Neural cell (in vitro differentiated cells): Measurements from ENCODE around the gene AFAP1. TPM values are rescaled to one million over a fixed set of nuclear protein-coding genes. Genes with fewer than 3 reads are reported as not detected.

Experiments used
- H2AFZ ChIP-seq: fragments of 200-600, 300-800 bp; sonication (generic), shearing (Covaris generic); 2 replicates; pipeline ENCODE4 v1.6.0; 2014; ENCODE audit warnings: low read depth, mild to moderate bottlenecking, antibody characterized with exemption, low read length, moderate library complexity
- H3F3A ChIP-seq: fragments of 200-600 bp; shearing (Covaris generic); 2 replicates; pipeline ENCODE4 v1.6.1; 2016; ENCODE audit warnings: mild to moderate bottlenecking, moderate library complexity, mixed read lengths, antibody characterized with exemption, low read length; ENCODE audit not compliant: insufficient read depth, poor library complexity, severe bottlenecking
- H3K27ac ChIP-seq: fragments of 200-600, 300-800 bp; sonication (generic), shearing (Covaris generic); 2 replicates; pipeline ENCODE4 v1.5.1; 2014; ENCODE audit warnings: mild to moderate bottlenecking, low read length, moderate library complexity
- H3K27me3 ChIP-seq: fragments of 300-800, 200-600 bp; sonication (generic), shearing (Covaris generic); 2 replicates; pipeline ENCODE4 v1.6.0; 2014; ENCODE audit warnings: mild to moderate bottlenecking, low read depth, low read length, moderate library complexity; ENCODE audit not compliant: insufficient read depth
- H3K36me3 ChIP-seq: fragments of 300-800, 200-600 bp; sonication (generic), shearing (Covaris generic); 2 replicates; pipeline ENCODE4 v1.5.1; 2014; ENCODE audit warnings: mild to moderate bottlenecking, antibody characterized with exemption, low read length, moderate library complexity; ENCODE audit not compliant: insufficient read depth
- H3K4me2 ChIP-seq: fragments of 300-800, 200-600 bp; sonication (generic), shearing (Covaris generic); 2 replicates; pipeline ENCODE4 v1.6.0; 2014; ENCODE audit warnings: mild to moderate bottlenecking, low read length
- H3K4me3 ChIP-seq: fragments of 300-800, 200-600 bp; sonication (generic), shearing (Covaris generic); 2 replicates; pipeline ENCODE4 v1.5.1; 2014; ENCODE audit warnings: mild to moderate bottlenecking, low read length, moderate library complexity
- H3K79me2 ChIP-seq: fragments of 200-600 bp; shearing (Covaris generic); replicated peaks from 2 replicates; pipeline ENCODE4 v1.6.0; 2014; ENCODE audit warnings: mild to moderate bottlenecking, low read length, moderate library complexity; ENCODE audit not compliant: insufficient read depth
- H3K9ac ChIP-seq: fragments of 300-800, 200-600 bp; sonication (generic), shearing (Covaris generic); 2 replicates; pipeline ENCODE4 v1.6.1; 2016; ENCODE audit warnings: mild to moderate bottlenecking, low read length, mixed read lengths
- H3K9me2 ChIP-seq: fragments of 200-600 bp; shearing (Covaris generic); 2 replicates; pipeline ENCODE4 v1.6.1; 2016; ENCODE audit warnings: mild to moderate bottlenecking, low read length, mixed read lengths; ENCODE audit not compliant: insufficient read depth
- H3K9me3 ChIP-seq: fragments of 200-600, 300-800 bp; sonication (generic), shearing (Covaris generic); 2 replicates; pipeline ENCODE4 v1.6.1; 2016; ENCODE audit warnings: mild to moderate bottlenecking, mixed run types, low read length, moderate library complexity, mixed read lengths
- H4K20me1 ChIP-seq: fragments of 200-600 bp; shearing (Covaris generic); 2 replicates; pipeline ENCODE4 v1.6.1; 2016; ENCODE audit warnings: mild to moderate bottlenecking, mixed run types; ENCODE audit not compliant: insufficient read depth
- CTCF ChIP-seq: fragments of 450-650 bp; IDR thresholded peaks from 2 replicates; pipeline ENCODE4 v1.5.1; 2014; ENCODE audit warnings: antibody characterized with exemption, mild to moderate bottlenecking, moderate library complexity; ENCODE audit not compliant: poor library complexity, severe bottlenecking
- EP300 ChIP-seq: fragments of 450-650 bp; conservative IDR thresholded peaks from 2 replicates; pipeline ENCODE4 v1.6.1; 2014; ENCODE audit warnings: antibody characterized with exemption, mild to moderate bottlenecking, moderate library complexity; ENCODE audit not compliant: poor library complexity, severe bottlenecking
- EZH2 ChIP-seq: fragments of 200-600, 300-800 bp; shearing (Covaris generic), sonication (generic); IDR thresholded peaks from 2 replicates; pipeline ENCODE4 v1.6.1; 2014; ENCODE audit warnings: antibody characterized with exemption, low read length, borderline replicate concordance, mild to moderate bottlenecking; ENCODE audit not compliant: insufficient read depth, poor library complexity, severe bottlenecking
- MXI1 ChIP-seq: fragments of 450-650 bp; conservative IDR thresholded peaks from 2 replicates; pipeline ENCODE4 v1.6.1; 2014; ENCODE audit warnings: antibody characterized with exemption, mild to moderate bottlenecking; ENCODE audit not compliant: poor library complexity, severe bottlenecking
- POLR2AphosphoS5 ChIP-seq: IDR thresholded peaks from 2 replicates; pipeline ENCODE4 v1.6.1; 2012
- RAD21 ChIP-seq: fragments of 450-650 bp; conservative IDR thresholded peaks from 2 replicates; pipeline ENCODE4 v1.6.1; 2014; ENCODE audit warnings: antibody characterized with exemption, mild to moderate bottlenecking, moderate library complexity
- REST ChIP-seq: IDR thresholded peaks from 2 replicates; pipeline ENCODE4 v1.6.1; 2012; ENCODE audit warnings: borderline replicate concordance
- SMC3 ChIP-seq: fragments of 450-650 bp; conservative IDR thresholded peaks from 2 replicates; pipeline ENCODE4 v1.6.1; 2014; ENCODE audit warnings: antibody characterized with exemption, mild to moderate bottlenecking, moderate library complexity; ENCODE audit not compliant: poor library complexity
- TAF1 ChIP-seq: IDR thresholded peaks from 2 replicates; pipeline ENCODE4 v1.6.1; 2012; ENCODE audit warnings: low read depth
- polyA plus RNA-seq: library from polyadenylated mRNA; depleted of rRNA; stranded (reverse); fragments of >200 nt; gene quantifications from 2 replicates; pipeline ENCODE4 v1.2.3, GENCODE V29; 2014

Gene AFAP1
- polyA plus RNA-seq, 1 donor from 2014 or later = 38.9 TPM

- Histone ChIP-seq H3K4me2 (no peak overlapping the region), H3K4me3 (no peak overlapping the region), H3F3A (no peaks in the 10 kb centered on the region), H3K36me3 (peaks cover 8% of the 10 kb centered on the region), H3K27ac (no peak overlapping the region), H3K79me2 (no peaks in the 10 kb centered on the region), H3K9me2 (no peaks in the 10 kb centered on the region), H2AFZ (no peak overlapping the region), H3K9ac (no peak overlapping the region), H3K27me3 (no peaks in the 10 kb centered on the region), H4K20me1 (no peaks in the 10 kb centered on the region), H3K9me3 (no peaks in the 10 kb centered on the region)
- TF ChIP-seq REST (no peak), SMC3 (no peak), TAF1 (no peak), EZH2 (no peak), MXI1 (no peak), EP300 (no peak), RAD21 (no peak)
Observed at GRCh38 chr4:7799306-7799705, 140.4 kb downstream of the AFAP1 start.

GRCh38 chr4:7798178-7798995, 141.3 kb downstream of the AFAP1 start:
- H3K36me3 ChIP-seq = peaks cover 8% of the 10 kb centered on the region
- H3K9me2 ChIP-seq = no peaks in the 10 kb centered on the region
- no peak overlapping the region for H3K9ac ChIP-seq
- no peak overlapping the region for H3K4me3 ChIP-seq
- H3F3A ChIP-seq = no peaks in the 10 kb centered on the region
- H4K20me1 ChIP-seq = no peaks in the 10 kb centered on the region
- no peak overlapping the region for H3K27ac ChIP-seq
- no peaks in the 10 kb centered on the region for H3K9me3 ChIP-seq
- H2AFZ ChIP-seq = no peak overlapping the region
- H3K27me3 ChIP-seq = no peaks in the 10 kb centered on the region
- TF ChIP-seq RAD21 (no peak), REST (no peak), MXI1 (no peak), EZH2 (no peak), POLR2AphosphoS5 (no peak), TAF1 (no peak), SMC3 (no peak), EP300 (no peak), CTCF (no peak)
- H3K4me2 ChIP-seq = no peak overlapping the region
- no peaks in the 10 kb centered on the region for H3K79me2 ChIP-seq
